GM12878 (cell line): Measurements from ENCODE around the gene IFNG-AS1.

Experiments used
- CEBPZ ChIP-seq: fragments of 150-350 bp; IDR thresholded peaks from 2 replicates; pipeline ENCODE4 v1.6.1; 2016; ENCODE audit warnings: low read depth, low read length
- CTCF ChIP-seq, 3 experiments: IDR thresholded peaks in 2 of 3; conservative IDR thresholded peaks in 1 of 3; 2 replicates each; pipeline ENCODE4 v1.5.1; 2011; ENCODE audit warnings: low read depth in 3 of 3, low read length in 3 of 3, mild to moderate bottlenecking in 3 of 3, control low read depth in 2 of 3, moderate library complexity in 2 of 3, inconsistent platforms in 1 of 3, mixed read lengths in 1 of 3; ENCODE audit not compliant: control insufficient read depth in 2 of 3, insufficient read depth in 1 of 3; ENCODE audit errors: extremely low read depth in 1 of 3
- POLR2A ChIP-seq: IDR thresholded peaks from 2 replicates; pipeline ENCODE4 v1.6.1; 2011; ENCODE audit warnings: low read depth, mild to moderate bottlenecking, low read length
- SMAD1 ChIP-seq: fragments of 450-650 bp; IDR thresholded peaks from 2 replicates; pipeline ENCODE4 v1.6.1; 2018; ENCODE audit warnings: mild to moderate bottlenecking, low read depth; ENCODE audit not compliant: partially characterized antibody
- TAF1 ChIP-seq: IDR thresholded peaks from 2 replicates; pipeline ENCODE4 v1.6.1; 2011; ENCODE audit warnings: mild to moderate bottlenecking, low read depth, low read length, borderline replicate concordance

GRCh38 chr12:67944093-67944492 lies 45.2 kb upstream of the IFNG-AS1 start:
- TF ChIP-seq CTCF (IDR thresholded peaks at IDR 0.05 in 2 of 3, conservative IDR thresholded peaks at IDR 0.05 in 1 of 3; ENCODE audit: control insufficient read depth in 2 of 3, extremely low read depth in 1 of 3, insufficient read depth in 1 of 3, low read depth in 3 of 3, low read length in 3 of 3) = no peak
- no peak for TF ChIP-seq POLR2A
- no peak for TF ChIP-seq SMAD1
- no peak for TF ChIP-seq CEBPZ
- no peak for TF ChIP-seq TAF1
